GM19035 (cell line): ENCODE data around the gene TUBA1C.
"Not testable (repeated sequence)": the region's sequence is repeated elsewhere in the genome, so short reads cannot be mapped to it uniquely, and the experiment has no call there.

Experiments used
- ATAC-seq: cut with Tn5 transposase; IDR thresholded peaks from one replicate; pipeline ENCODE4 v1.9.1; 2021; ENCODE audit not compliant: unreplicated experiment

The TUBA1C gene

DNA sequence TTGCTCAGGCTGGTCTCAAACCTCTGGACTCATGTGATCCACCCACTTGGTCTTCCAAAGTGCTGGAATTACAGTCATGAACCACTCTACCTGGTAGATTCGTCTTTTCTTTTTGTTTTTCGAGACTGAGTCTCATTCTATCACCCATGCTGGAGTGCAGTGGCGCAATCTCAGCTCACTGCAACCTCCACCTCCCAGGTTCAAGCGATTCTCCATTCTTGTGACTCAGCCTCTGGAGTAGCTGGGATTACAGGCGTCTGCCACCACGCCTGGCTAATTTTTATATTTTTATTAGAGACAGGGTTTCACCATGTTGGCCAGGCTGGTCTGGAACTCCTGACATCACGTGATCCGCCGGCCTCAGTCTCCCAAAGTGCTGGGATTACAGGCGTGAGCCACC, 9.4 kb upstream of the TUBA1C start:
- ATAC-seq, result not testable (repeated sequence)

- no peak for ATAC-seq
Observed at GRCh38 chr12:49255857-49256637, 8.8 kb upstream of the TUBA1C start.

- not testable (repeated sequence) for ATAC-seq
Observed at GRCh38 chr12:49257508-49258184, 7.2 kb upstream of the TUBA1C start.

- no peak for ATAC-seq
Observed at GRCh38 chr12:49259452-49259851, 5.4 kb upstream of the TUBA1C start.

GRCh38 chr12:49260166-49260565, 4.7 kb upstream of the TUBA1C start:
- ATAC-seq, result no peak

DNA sequence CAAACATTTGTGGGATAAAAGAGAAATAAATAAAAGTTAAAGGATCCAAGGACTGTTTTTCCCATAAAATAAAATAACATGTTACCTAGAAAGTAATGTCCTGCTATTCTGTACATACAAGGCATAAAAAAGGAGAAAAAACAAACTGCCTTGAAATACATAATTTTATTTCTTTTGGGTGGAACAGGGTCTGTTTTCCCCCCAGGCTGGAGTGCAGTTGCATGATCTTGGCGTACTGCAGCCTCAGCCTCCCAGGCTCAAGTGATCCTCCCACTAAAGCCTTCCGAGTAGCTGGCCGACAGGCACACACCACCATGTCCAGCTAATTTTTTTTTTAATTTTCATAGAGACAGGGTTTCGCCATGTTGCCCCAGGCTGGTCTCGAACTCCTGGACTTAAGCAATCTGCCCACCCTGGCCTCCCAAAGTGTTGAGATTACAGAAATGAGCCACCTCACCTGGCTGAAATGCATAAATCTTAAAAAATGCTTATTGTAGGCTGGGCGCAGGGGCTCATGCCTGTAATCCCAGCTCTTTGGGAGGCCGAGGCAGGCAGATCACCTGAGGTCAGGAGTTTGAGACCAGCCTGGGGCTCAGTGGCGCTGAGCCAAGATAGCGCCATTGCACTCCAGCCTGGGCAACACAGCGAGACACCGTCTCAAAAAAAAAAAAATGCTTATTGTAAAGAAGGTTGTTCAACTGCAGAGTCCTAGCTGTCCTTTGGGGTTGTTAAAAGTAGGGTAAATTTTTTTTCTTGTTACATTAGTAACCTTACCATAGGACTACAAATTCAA, 4.1 kb upstream of the TUBA1C start:
- no peak for ATAC-seq

DNA sequence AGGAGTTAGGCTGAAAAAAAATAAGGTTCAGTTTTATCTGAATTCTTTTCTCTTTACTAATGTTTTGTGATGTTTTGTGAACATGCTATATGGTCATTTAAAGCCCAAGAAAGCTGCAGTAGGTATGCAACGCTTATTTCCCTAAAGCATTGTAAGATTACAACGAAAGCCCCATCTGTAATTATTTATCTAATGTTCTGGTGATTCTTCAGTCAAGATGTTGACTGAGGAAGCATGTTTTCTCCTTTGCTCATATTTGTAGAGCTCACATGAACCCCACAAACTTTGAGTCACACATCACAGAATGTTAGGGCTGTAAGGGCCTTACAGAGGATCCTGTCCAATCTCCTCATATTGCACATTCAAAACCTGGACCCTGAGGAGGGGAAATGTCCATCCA, 3.2 kb upstream of the TUBA1C start:
- ATAC-seq, result no peak

GRCh38 chr12:49263400-49263763, 1.5 kb upstream of the TUBA1C start:
- no peak for ATAC-seq

- peak; percentile 35 for ATAC-seq
Observed at GRCh38 chr12:49264466-49264872, 413 bp upstream of the TUBA1C start.

- ATAC-seq, result not testable (repeated sequence)
Observed at GRCh38 chr12:49269191-49269590, 4.3 kb downstream of the TUBA1C start.

DNA sequence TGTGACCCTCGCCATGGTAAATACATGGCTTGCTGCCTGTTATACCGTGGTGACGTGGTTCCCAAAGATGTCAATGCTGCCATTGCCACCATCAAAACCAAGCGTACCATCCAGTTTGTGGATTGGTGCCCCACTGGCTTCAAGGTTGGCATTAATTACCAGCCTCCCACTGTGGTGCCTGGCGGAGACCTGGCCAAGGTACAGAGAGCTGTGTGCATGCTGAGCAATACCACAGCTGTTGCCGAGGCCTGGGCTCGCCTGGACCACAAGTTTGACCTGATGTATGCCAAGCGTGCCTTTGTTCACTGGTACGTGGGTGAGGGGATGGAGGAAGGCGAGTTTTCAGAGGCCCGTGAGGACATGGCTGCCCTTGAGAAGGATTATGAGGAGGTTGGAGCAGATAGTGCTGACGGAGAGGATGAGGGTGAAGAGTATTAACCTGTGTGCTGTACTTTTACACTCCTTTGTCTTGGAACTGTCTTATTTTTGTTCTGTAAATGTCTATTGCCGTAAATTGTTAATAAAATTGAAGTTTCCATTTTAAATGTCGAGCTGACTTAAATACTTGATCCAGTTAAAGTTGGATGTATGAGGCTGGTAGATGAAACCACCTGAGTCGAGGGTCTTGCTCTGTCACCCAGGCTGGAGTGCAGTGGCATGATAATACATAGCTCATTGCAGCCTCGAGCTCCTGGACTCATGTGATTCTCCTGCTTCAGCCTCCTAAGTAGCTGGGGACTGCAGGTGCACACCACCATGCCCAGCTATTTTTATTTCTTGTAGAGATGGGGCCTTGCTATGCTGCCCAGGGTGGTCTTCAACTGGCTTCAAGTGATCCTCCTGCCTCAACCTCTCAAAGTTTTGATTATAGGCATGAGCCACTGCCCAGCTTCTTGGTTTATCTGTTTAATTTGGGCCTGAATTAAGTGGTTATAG, 8.2 kb downstream of the TUBA1C start:
- no peak for ATAC-seq

DNA sequence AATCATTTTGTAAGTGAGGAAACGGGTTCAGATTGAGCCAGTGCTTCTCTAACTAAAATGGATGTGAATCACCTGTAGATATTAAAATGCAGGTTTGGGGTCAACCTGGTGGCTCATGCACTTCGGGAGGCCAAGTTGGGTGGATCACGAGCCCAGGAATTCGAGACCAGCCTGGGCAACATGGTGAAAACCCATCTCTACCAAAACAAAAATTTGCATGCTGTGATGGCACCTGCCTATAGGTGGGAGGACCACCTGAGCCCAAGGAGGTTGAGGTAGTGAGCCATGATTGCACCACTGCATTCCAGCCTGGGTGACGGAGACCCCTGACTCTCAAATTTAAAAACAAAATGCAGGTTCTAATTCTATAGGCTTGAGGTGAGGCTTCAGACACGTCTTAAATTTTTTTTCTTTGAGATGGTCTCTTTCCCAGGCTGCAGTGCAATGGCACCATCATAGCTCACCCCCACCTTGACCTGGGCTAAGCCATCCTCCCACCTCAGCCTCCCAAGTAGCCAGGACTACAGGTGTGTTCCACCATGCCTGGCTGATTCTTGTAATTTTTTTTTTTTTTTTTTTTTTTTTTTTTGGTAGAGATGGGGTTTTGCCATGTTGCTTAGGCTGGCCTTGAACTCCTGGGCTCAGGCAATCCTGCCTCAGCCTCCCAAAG, 9.0 kb downstream of the TUBA1C start:
- ATAC-seq, result no peak

GRCh38 chr12:49274396-49275069, 9.7 kb downstream of the TUBA1C start:
- ATAC-seq, result no peak

GRCh38 chr12:49276304-49277290, 11.7 kb downstream of the TUBA1C start:
- ATAC-seq, result no peak

- no peak for ATAC-seq
Observed at GRCh38 chr12:49277466-49277865, 12.6 kb downstream of the TUBA1C start.

DNA sequence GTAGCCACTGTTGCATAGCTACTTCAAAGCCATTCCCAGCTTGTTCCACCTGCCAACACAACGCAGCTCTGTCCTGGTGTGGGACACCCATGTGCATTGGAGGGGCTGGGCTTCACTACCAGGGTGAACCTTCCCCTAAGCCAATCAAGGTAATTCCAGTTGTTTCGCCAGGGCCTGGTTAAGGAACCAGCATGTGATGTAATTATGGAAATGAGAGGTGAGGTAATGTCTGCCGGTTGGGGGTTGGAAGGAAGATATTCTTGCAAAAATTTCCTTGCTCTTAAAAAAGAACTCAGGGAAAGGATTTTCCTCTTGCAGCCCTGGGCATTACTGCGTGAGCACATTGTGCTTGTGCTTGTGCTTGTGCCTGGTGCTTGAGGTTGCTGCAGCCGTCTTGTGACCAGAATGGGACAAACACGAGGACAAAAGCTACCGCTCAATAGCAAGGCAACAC, 14.9 kb downstream of the TUBA1C start:
- no peak for ATAC-seq

DNA sequence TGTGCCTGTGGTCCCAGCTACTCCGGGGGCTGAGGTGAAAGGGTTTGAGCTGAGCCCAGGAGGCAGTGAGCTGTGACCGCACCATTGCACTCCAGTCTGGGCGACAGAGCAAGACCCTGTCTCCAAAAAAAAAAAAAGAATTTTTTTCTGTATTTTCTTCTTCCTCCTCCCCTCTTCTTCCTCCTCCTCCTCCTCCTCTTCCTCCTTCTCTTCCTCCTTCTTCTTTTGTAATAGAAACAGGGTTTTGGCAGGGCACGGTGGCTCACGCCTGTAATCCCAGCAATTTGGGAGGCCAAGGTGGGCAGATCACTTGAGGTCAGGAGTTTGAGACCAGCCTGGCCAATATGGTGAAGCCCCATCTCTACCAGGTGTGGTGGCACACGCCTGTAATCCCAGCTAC, 15.7 kb downstream of the TUBA1C start:
- not testable (repeated sequence) for ATAC-seq

- no peak for ATAC-seq
Observed at GRCh38 chr12:49282302-49282701, 17.4 kb downstream of the TUBA1C start.
